Activated CD4-positive, alpha-beta T cell treated with anti-CD3 and anti-CD28 coated beads, Interleukin-2, amount 50 U/mL, for 1 hour (primary cell): Measurements from ENCODE around the gene ERI2.
"Not testable (repeated sequence)": the region's sequence is repeated elsewhere in the genome, so short reads cannot be mapped to it uniquely, and the experiment has no call there.

Experiments
- DNase-seq: peaks from one replicate; pipeline ENCODE4 v3.0.0-alpha.2; 2020

The ERI2 gene

GRCh38 chr16:20812510-20812909 lies 6.2 kb upstream of the ERI2 start:
- no peak for DNase-seq

- no peak for DNase-seq
Observed at GRCh38 chr16:20811889-20812439, 5.7 kb upstream of the ERI2 start.

- DNase-seq, result no peak
Observed at GRCh38 chr16:20807862-20808261, 1.6 kb upstream of the ERI2 start.

- DNase-seq, result not testable (repeated sequence)
Observed at GRCh38 chr16:20805684-20806167, 546 bp downstream of the ERI2 start.

GRCh38 chr16:20803561-20804214 lies 2.6 kb downstream of the ERI2 start:
- DNase-seq, result no peak

GRCh38 chr16:20803192-20803560 lies 3.1 kb downstream of the ERI2 start:
- DNase-seq, result no peak

GRCh38 chr16:20801278-20801677 lies 5.0 kb downstream of the ERI2 start:
- no peak for DNase-seq

GRCh38 chr16:20799599-20799998 lies 6.7 kb downstream of the ERI2 start:
- DNase-seq, result no peak

- DNase-seq, result no peak
Observed at GRCh38 chr16:20798364-20798763, 7.9 kb downstream of the ERI2 start.

- no peak for DNase-seq
Observed at GRCh38 chr16:20791923-20792612, 14.2 kb downstream of the ERI2 start.

GRCh38 chr16:20789130-20789529 lies 17.1 kb downstream of the ERI2 start:
- DNase-seq, result no peak

GRCh38 chr16:20784204-20784603 lies 22.1 kb downstream of the ERI2 start:
- no peak for DNase-seq

- DNase-seq, result no peak
Observed at GRCh38 chr16:20782470-20782869, 23.8 kb downstream of the ERI2 start.

GRCh38 chr16:20781697-20782096 lies 24.6 kb downstream of the ERI2 start:
- no peak for DNase-seq

GRCh38 chr16:20774703-20775362 lies 31.4 kb downstream of the ERI2 start:
- peak; percentile 61 for DNase-seq

GRCh38 chr16:20773679-20774078 lies 32.6 kb downstream of the ERI2 start:
- no peak for DNase-seq

GRCh38 chr16:20768818-20769217 lies 37.5 kb downstream of the ERI2 start:
- no peak for DNase-seq

GRCh38 chr16:20768121-20768520 lies 38.2 kb downstream of the ERI2 start:
- DNase-seq, result no peak

- no peak for DNase-seq
Observed at GRCh38 chr16:20767577-20767976, 38.7 kb downstream of the ERI2 start.

GRCh38 chr16:20766294-20766693 lies 40.0 kb downstream of the ERI2 start:
- no peak for DNase-seq

- no peak for DNase-seq
Observed at GRCh38 chr16:20765732-20766131, 40.5 kb downstream of the ERI2 start.

- not testable (repeated sequence) for DNase-seq
Observed at GRCh38 chr16:20764448-20764847, 41.8 kb downstream of the ERI2 start.

- DNase-seq, result peak; percentile 50
Observed at GRCh38 chr16:20763461-20764232, 42.6 kb downstream of the ERI2 start, which contains the start of gene ACSM3. Gene ACSM3, plus strand, starts transcription at chr16:20764014. Its CDS starts 6,021 bp downstream, at chr16:20770035.
